OCI-LY1 (cell line): Measurements from ENCODE around the gene L3MBTL4.

Source experiments
- H2AFZ ChIP-seq: fragments of 200-600 bp; sonication (generic), shearing (Covaris generic); 2 replicates; pipeline ENCODE4 v1.6.0; 2014; ENCODE audit warnings: antibody characterized with exemption, mild to moderate bottlenecking, low read length
- H3F3A ChIP-seq: fragments of 200-600 bp; sonication (generic), shearing (Covaris generic); 2 replicates; pipeline ENCODE4 v1.6.0; 2014; ENCODE audit warnings: mild to moderate bottlenecking, antibody characterized with exemption, low read length, moderate library complexity; ENCODE audit not compliant: insufficient read depth
- H3K27ac ChIP-seq: fragments of 200-600 bp; sonication (generic); 2 replicates; pipeline ENCODE4 v1.5.1; 2014; ENCODE audit warnings: low read length, mixed run types, mild to moderate bottlenecking, low read depth; ENCODE audit not compliant: poor library complexity, severe bottlenecking
- H3K27me3 ChIP-seq: fragments of 200-600 bp; sonication (generic); 2 replicates; pipeline ENCODE4 v1.6.0; 2014; ENCODE audit warnings: antibody characterized with exemption, mild to moderate bottlenecking, low read length, moderate library complexity; ENCODE audit not compliant: insufficient read depth
- H3K36me3 ChIP-seq: fragments of 200-600 bp; sonication (generic); 2 replicates; pipeline ENCODE4 v1.6.1; 2014; ENCODE audit warnings: mild to moderate bottlenecking, antibody characterized with exemption, low read length, moderate library complexity, mixed read lengths; ENCODE audit not compliant: insufficient read depth
- H3K4me1 ChIP-seq: fragments of 200-600 bp; sonication (generic); 2 replicates; pipeline ENCODE4 v1.5.1; 2014; ENCODE audit warnings: mild to moderate bottlenecking, low read length, moderate library complexity; ENCODE audit not compliant: insufficient read depth, severe bottlenecking
- H3K4me2 ChIP-seq: fragments of 200-600 bp; sonication (generic), shearing (Covaris generic); 2 replicates; pipeline ENCODE4 v1.6.1; 2014; ENCODE audit warnings: low read length
- H3K4me3 ChIP-seq: fragments of 200-600 bp; sonication (generic); 2 replicates; pipeline ENCODE4 v1.5.1; 2014; ENCODE audit warnings: low read length, low read depth, mild to moderate bottlenecking, mixed read lengths; ENCODE audit not compliant: poor library complexity, severe bottlenecking
- H3K79me2 ChIP-seq: fragments of 200-600 bp; shearing (Covaris generic); 2 replicates; pipeline ENCODE4 v1.6.1; 2016; ENCODE audit warnings: mixed run types, low read length, mixed read lengths; ENCODE audit not compliant: insufficient read depth
- H3K9ac ChIP-seq: fragments of 200-600 bp; sonication (generic), shearing (Covaris generic); 2 replicates; pipeline ENCODE4 v1.6.1; 2014; ENCODE audit warnings: mild to moderate bottlenecking, low read length, mixed read lengths
- H3K9me2 ChIP-seq: fragments of 200-600 bp; sonication (generic), shearing (Covaris generic); 2 replicates; pipeline ENCODE4 v1.6.1; 2014; ENCODE audit warnings: low read depth, mild to moderate bottlenecking, low read length, mixed read lengths
- H3K9me3 ChIP-seq: fragments of 200-600 bp; shearing (Covaris generic); 2 replicates; pipeline ENCODE4 v1.6.1; 2014; ENCODE audit warnings: low read length, mixed read lengths
- H4K20me1 ChIP-seq: fragments of 200-600 bp; sonication (generic), shearing (Covaris generic); 2 replicates; pipeline ENCODE4 v1.6.0; 2016; ENCODE audit warnings: mild to moderate bottlenecking, low read length; ENCODE audit not compliant: insufficient read depth
- EZH2 ChIP-seq: fragments of 200-600 bp; sonication (generic), shearing (Covaris generic); IDR thresholded peaks from 2 replicates; pipeline ENCODE4 v1.8.0; 2017; ENCODE audit warnings: borderline replicate concordance, mixed run types, mild to moderate bottlenecking, antibody characterized with exemption, low read length, moderate library complexity, mixed read lengths
- TF ChIP-seq, protein P1 (sequence below): fragments of 200-600 bp; sonication (generic), shearing (Covaris generic); IDR thresholded peaks from 2 replicates; pipeline ENCODE4 v1.5.1; 2017; ENCODE audit warnings: mild to moderate bottlenecking, antibody characterized with exemption, low read length, moderate library complexity, mixed read lengths

The L3MBTL4 gene

DNA sequence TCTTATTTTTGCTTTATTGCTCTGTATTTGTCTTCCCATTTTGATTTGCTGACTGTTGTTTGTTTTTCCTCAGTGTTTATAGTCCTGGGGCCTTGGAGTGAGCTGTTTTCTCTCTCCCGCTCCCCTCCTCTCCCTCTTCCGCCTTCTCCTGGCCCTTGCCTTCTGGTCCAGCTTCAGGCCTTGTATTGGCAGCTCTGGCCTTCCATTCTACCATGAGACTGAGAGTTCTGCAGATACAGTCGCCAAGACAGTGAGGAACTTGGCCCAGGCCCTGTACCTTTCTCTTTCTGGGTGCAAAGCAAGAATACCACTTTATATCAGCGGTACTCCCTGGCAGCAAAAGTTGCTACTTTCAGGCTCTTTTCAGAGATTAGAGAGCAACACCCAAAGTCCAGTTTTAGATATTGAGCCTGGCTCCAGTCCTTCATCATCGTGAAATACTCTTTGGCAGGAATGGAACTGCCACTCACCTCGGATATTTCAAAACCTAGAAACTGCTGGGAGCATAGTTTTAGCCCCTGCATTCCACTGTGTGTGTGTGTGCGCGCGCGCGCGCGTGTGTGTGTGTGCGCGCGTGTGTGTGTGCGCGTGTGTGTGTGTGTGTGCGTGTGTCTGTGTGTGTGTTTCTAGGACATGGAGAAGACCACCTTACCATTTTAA lies 17.1 kb upstream of the L3MBTL4 start:
- H3K9me3 ChIP-seq: no peaks in the 10 kb centered on the region
- TF ChIP-seq EZH2: no peak
- TF ChIP-seq, protein P1, sequence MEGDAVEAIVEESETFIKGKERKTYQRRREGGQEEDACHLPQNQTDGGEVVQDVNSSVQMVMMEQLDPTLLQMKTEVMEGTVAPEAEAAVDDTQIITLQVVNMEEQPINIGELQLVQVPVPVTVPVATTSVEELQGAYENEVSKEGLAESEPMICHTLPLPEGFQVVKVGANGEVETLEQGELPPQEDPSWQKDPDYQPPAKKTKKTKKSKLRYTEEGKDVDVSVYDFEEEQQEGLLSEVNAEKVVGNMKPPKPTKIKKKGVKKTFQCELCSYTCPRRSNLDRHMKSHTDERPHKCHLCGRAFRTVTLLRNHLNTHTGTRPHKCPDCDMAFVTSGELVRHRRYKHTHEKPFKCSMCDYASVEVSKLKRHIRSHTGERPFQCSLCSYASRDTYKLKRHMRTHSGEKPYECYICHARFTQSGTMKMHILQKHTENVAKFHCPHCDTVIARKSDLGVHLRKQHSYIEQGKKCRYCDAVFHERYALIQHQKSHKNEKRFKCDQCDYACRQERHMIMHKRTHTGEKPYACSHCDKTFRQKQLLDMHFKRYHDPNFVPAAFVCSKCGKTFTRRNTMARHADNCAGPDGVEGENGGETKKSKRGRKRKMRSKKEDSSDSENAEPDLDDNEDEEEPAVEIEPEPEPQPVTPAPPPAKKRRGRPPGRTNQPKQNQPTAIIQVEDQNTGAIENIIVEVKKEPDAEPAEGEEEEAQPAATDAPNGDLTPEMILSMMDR: no peak
- H2AFZ ChIP-seq: no peak overlapping the region
- H4K20me1 ChIP-seq: no peaks in the 10 kb centered on the region
- H3K9me2 ChIP-seq: no peaks in the 10 kb centered on the region
- no peak overlapping the region for H3K4me2 ChIP-seq
- H3K4me1 ChIP-seq: no peaks in the 10 kb centered on the region
- no peaks in the 10 kb centered on the region for H3K79me2 ChIP-seq
- no peak overlapping the region for H3K4me3 ChIP-seq
- H3K9ac ChIP-seq: no peak overlapping the region
- H3K27ac ChIP-seq: no peak overlapping the region
- no peaks in the 10 kb centered on the region for H3K27me3 ChIP-seq
- H3F3A ChIP-seq: no peaks in the 10 kb centered on the region
- no peaks in the 10 kb centered on the region for H3K36me3 ChIP-seq

DNA sequence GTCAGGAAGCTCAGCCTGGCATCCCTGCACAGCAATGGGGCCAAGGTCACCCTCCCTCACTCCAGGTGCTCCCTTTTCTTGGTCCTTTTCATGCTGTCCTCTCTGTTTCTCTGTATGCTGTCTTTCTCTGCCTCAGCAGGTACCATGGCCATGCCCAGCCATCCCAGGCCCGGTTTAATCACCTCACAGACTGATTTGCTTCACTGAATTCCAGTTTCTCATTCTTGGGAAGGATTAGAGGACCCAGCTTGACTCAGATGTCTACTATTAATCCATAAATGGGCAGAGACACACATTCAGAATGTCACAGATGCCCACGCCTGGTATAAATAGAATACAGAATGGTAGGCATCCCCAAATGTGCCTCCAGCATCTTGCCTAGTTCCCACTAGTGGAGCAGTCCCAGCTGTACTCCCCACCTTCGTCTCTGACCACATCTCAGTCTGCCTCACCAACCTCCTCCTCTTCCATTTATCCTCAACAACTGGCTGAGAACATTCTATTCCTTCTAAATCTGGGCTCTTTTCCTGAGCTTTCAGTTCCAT lies 14.2 kb upstream of the L3MBTL4 start:
- H3K4me2 ChIP-seq: no peak overlapping the region
- H3K27ac ChIP-seq: no peak overlapping the region
- no peak overlapping the region for H2AFZ ChIP-seq
- no peaks in the 10 kb centered on the region for H3K36me3 ChIP-seq
- H3K9me2 ChIP-seq: no peaks in the 10 kb centered on the region
- no peaks in the 10 kb centered on the region for H3K79me2 ChIP-seq
- no peaks in the 10 kb centered on the region for H3K27me3 ChIP-seq
- no peaks in the 10 kb centered on the region for H3K9me3 ChIP-seq
- H3K4me1 ChIP-seq: no peaks in the 10 kb centered on the region
- no peaks in the 10 kb centered on the region for H3F3A ChIP-seq
- no peak overlapping the region for H3K9ac ChIP-seq
- TF ChIP-seq, protein P1: no peak
- no peak for TF ChIP-seq EZH2
- H3K4me3 ChIP-seq: no peak overlapping the region
- H4K20me1 ChIP-seq: no peaks in the 10 kb centered on the region

DNA sequence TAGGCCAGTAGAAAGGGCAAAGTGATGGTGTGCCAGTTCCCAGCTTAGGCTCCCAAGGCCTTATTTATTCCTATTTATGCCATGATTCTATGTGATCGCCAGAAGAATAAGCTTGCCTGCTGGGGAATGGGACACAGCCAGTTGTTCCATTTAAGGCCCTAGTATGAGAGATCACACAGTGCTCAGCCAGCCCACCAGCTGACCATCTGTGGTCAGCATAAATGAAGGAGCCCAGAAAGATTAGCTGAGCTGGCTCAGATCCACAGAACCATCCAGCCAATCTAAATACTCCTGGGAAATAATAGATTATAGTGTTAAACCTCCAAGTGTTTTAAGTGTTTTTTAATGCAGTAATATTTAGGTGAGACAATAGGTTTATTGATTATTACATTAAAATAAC lies 12.6 kb upstream of the L3MBTL4 start:
- H2AFZ ChIP-seq: no peak overlapping the region
- no peak overlapping the region for H3K27ac ChIP-seq
- H3K9ac ChIP-seq: no peak overlapping the region
- H3K27me3 ChIP-seq: no peaks in the 10 kb centered on the region
- no peak overlapping the region for H3K4me3 ChIP-seq
- H3F3A ChIP-seq: no peaks in the 10 kb centered on the region
- H3K9me3 ChIP-seq: no peaks in the 10 kb centered on the region
- TF ChIP-seq, protein P1: no peak
- no peak for TF ChIP-seq EZH2
- no peaks in the 10 kb centered on the region for H3K36me3 ChIP-seq
- no peaks in the 10 kb centered on the region for H3K79me2 ChIP-seq
- no peaks in the 10 kb centered on the region for H4K20me1 ChIP-seq
- H3K4me2 ChIP-seq: no peak overlapping the region
- H3K9me2 ChIP-seq: no peaks in the 10 kb centered on the region
- H3K4me1 ChIP-seq: no peaks in the 10 kb centered on the region
